H4 (cell line): ENCODE data around the gene EYA4. TPM values are rescaled to one million over a fixed set of nuclear protein-coding genes. Genes with fewer than 3 reads are reported as not detected.
A peak's percentile ranks its signal among the peaks of the same experiment; 100 is the strongest.
"Not testable (repeated sequence)": the region's sequence is repeated elsewhere in the genome, so short reads cannot be mapped to it uniquely, and the experiment has no call there.

Experiments
- DNase-seq: peaks from one replicate; pipeline ENCODE4 v3.0.0-alpha.2; 2015; ENCODE audit warnings: low spot score
- total RNA-seq: library from RNA; depleted of rRNA; stranded (reverse); fragments of >200 nt; shearing (Covaris generic); gene quantifications from 2 replicates; pipeline ENCODE4 v1.2.3, GENCODE V29; 2014

The EYA4 gene
- total RNA-seq, 1 experiment from 2014 or later, result 25.7 TPM

DNA sequence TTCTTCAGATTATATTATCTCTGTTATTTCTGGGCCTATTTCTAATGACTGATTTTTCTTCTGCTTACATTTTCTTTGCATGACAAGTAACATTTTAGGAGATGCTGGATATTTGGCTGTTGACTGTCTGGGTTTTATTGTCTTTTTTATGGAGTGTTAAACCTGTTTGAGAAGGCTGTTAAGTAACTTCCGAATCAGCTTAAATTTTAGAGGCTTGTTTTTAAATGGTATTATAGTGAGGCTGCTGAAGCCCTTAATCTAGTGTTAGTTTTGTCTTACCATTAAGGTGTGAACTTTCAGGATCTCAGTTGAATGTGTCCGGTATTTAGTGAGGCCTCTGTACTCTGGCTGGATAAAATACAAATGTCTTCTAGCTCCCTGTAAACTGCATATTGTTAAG is 109.8 kb downstream of the EYA4 start:
- no peak for DNase-seq

DNA sequence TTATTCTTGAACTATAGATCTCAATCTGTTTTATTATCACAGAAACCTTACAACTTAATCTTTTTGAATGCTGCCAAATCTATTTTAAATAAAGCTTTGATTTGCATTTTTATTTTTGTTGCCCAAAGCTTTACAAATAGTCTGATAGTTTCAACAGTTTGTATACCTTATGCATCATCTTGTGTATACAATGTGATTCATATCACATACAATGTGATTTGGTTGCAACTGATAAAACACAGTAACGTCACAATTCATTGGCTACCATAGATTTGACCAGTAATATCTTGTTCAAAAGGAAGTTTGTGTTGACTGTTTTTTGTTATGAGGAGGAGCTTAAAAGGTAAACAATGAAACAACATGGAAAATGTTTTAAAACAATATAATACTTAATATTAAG is 110.9 kb downstream of the EYA4 start:
- DNase-seq, result no peak

DNA sequence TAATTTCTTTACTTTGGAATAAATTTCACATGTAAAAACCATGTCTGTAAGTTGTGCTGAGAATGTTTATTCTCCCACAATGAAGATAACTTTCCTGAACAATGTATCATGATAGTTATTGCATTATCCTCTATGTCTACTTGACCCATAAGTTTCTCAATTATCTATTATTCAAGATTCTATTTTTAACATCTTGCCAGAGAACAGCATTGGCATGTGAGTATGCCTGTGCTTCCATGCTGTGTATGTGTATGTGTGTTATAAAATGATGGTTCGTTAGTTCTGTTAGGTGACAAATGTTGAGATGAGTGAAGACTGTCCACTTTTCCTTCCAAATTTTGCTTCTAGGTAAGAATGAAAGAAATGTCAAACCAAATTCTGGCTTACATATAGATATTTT is 111.9 kb downstream of the EYA4 start:
- no peak for DNase-seq

DNA sequence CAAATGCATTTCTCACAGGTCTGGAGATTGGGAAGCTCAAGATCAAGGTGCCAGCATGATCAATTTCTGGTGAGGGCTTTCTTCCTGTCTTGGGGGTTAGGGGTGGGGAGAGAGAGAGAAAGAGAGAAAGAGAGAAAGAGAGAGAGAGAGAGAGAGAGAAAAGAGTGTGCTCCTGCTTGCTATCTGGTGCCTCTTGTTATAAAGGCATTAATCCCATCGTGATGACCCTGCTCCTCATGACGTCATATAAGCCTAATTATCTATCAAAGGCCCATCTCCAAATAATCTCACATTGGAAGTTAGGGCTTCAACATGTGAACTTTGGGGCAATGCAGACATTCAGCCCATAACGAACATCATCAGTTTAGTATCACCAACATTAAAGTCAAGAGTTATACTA is 114.8 kb downstream of the EYA4 start:
- no peak for DNase-seq

DNA sequence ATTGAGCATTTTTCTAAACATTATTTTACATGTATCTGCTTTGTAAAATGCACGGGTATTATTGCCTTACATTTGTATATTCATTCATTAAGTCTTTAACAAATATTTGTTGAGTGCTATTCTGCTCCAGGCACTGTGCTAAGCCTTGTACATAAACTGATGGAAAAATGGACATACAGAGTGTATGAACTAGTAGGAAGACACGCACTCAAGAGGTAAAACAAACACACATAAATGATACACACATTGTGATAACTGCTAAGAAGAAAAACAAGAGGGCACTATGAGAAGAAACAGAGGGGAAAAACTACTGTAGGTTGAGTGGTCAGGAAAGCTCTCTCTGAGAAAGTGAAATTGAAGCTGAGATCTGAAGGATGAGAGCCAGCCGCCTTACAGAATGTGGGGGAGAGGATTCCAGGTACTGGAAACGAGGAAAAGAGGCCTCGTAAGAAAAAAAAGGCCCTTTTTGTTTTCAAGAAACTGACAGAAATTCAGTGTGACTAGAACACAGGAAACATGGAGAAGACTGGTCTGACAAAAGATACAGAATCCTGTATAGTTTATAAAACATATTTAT is 117.5 kb downstream of the EYA4 start:
- no peak for DNase-seq

DNA sequence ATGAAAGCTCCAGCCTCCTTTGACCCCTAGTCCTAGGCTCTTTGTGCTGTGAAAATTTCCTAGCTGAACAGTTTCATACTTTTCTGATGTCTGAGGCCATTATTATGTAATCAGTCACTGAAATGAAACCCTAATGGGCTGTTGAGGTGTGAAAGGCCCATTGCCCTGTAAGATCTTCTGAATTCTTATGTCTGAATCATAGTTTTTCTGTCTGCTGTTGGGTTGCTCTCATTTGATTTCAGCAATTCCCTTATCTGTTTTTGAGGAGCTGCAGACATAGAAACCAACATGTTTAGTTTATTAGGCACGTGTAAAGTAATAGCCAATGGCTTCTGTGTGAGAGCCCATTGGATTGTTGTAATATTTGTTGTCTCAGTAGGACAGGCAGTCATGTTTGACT is 118.1 kb downstream of the EYA4 start:
- DNase-seq, result no peak

DNA sequence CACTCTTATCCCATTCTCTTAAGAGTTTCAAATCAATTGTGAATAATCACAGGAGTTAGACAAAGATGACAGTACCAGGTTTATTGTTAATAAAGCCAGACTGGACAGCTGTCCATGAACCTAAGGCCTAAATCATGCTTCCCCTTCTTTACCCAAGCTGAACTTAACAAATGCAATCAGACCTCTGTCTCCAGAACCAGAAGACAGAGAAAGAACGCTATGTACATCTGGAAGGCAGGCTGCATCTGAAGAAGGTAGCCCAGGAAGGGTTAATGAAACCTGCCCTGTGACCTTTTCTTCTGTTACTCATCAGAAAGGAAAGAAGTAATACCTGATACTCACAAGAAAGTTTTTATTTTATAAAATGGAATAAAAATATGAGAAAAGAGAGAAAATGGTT is 118.6 kb downstream of the EYA4 start:
- DNase-seq, result no peak

DNA sequence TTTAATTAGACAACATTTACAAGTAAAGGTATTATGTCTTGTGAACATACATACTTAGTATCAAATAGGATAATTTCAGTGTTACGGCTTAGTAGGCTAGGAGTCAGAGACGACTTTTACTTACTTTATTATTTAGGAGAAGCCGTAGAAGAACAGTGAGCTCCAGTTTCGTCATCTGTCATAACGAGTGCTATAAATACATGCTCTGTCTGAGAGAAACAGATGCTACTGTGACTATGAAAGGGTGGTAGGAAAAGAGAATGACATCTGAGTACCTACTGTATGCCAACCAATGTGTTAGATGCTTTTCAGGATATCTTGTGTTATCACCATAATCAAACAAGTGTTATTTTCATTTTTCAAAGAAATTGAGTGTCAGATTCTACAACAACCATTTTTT is 119.0 kb downstream of the EYA4 start:
- DNase-seq, result no peak

DNA sequence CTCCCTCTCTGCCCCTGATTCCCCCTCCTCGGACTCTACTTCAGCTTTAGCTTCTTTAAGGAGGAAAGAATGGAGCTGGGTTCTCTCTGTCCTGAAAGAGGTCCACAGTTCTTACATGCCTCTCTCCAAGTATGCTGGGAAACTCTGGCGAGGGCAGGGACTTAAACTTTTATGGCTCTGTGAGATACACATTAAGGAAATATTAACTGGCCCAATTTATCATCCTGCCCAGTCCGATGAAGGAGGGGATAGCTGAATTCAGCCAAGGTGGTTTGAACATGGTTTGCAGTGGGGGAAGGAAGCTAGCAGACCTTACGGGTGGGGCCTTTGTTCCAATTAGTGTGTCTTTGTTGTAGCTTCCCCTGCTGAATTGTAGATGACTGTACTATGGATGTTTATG is 121.7 kb downstream of the EYA4 start:
- no peak for DNase-seq

DNA sequence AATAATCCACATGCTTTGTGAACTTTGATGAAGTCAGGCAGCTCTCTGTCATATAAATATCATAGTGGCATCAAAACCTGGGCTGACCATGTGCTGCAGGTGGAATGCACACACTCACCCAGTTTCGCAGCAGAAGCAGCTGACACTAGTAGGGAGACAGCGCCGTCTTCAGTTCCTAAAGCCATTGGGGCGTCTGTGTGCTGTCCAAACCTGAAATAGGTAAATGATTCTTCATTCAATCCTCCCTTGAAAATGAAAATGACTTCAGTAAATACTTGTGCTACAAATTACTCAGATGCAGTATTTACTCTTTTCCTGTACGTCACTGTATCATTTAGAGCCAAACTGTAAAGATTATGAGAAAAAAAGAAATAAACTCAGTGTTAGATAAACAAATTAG is 127.5 kb downstream of the EYA4 start:
- DNase-seq, result peak; percentile 4

DNA sequence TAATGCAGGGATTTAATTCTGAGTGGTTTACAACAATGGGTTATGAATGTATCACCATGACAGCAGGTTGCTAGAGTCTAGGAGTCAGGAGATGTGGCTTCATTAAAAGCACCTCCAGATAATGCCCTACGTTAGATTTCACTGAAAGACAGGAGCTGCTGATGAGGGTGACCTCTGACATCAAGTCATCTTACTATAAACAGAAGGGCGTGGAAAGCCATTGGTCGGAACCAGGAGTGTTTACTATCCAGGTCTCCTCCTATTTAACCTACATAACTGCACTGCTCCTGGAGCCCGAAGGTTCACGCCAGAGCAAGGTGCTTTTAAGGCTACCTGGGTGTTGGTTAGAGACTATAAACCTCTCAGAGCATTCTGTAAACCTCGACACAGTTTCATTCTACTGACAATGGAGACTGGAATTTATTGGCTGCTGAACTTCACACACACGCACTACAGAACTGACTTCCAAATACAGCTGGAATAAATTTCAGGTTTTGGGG is 128.7 kb downstream of the EYA4 start:
- DNase-seq, result no peak

DNA sequence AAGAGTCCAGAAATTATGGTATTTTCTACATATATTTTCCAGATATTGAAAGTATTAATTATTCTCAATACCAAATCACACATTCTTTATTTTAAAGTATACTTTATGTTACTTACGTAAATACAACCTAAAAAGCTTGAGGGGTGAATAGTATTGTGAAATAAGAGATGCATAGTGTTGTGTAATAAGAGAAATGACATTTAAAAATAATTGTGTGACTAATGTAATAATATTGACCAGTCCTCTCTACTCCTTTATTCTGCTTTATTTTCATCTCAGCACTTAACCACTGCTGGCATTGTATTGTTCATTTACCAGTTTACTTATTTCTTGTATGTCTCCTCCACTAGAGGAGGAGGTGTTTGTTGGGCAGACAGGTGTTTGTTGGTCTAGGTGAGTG is 135.6 kb downstream of the EYA4 start:
- no peak for DNase-seq

DNA sequence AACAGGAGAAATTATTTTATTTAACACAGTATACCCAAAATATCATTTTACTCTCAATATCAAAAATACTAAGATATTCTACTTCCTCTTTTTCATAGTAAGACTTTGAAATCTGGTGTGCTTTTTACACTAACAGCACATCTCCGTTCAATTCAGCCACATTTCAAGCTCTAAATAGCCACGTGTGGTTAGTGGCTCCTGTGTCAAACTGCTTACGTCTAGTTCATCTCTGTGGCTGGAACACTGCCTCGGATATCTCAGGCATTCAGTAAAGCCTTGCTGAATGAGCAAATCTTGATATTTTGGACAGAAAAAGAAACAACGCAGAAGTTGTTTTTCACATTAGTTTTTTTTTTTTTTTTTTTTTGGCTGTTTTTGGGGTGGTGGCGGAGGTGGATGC is 136.1 kb downstream of the EYA4 start:
- no peak for DNase-seq

DNA sequence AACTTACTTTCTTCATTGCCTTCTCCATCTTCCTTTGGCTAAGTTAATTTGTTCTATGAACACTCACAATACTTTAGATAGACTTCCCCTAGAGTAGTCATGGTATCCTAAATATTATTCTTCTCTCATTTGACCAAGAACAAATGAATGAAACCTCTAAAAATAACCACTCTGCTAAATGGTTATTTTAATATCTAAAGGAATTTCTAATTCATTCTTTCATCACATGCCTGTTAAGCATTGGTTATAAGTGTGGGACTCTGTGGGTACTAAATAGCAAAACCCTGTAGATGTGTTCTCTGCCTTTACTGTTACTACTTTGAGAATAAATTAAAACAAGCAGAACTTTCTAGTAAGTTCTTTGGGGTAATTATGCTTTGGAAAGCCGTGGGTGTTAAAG is 138.9 kb downstream of the EYA4 start:
- no peak for DNase-seq

DNA sequence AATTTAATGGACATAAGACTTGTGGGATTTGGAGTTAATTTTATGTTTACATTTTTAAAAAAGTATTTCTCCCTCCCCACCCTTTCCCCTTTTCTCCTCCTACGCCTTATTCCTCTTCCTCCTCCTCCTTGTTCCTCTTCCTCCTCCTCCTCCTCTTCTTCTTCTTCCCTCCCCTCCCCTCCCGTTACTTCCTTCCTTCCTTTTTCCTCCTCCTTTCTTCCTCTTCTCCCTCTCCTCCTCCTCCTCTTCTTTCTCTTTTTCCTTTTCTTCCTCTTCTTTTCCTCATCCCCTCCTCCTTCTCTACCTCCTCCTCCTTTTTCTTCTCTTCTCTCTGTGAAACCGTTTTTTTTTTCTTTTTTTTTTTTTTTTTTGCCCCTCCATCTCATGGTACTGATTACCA is 139.6 kb downstream of the EYA4 start:
- DNase-seq, result no peak

DNA sequence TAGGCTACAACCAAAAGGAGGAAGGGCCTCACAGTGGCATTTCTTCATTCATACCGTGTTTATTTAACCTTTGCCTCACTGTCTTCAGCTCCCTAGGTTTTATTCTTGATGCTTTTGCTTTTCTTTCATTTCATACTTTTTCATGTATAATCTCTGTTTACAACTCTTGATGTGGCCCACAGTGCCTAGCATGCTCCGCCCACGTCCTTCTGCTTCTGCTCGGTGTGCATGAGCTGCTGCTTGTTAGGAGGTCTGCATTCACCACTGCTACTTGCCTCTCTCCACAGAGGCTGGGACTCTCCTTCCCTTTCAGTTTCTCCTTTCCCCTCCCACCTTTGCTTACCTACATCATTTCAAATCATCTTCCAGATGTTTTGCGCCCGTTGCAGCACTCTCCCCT is 147.6 kb downstream of the EYA4 start:
- no peak for DNase-seq

DNA sequence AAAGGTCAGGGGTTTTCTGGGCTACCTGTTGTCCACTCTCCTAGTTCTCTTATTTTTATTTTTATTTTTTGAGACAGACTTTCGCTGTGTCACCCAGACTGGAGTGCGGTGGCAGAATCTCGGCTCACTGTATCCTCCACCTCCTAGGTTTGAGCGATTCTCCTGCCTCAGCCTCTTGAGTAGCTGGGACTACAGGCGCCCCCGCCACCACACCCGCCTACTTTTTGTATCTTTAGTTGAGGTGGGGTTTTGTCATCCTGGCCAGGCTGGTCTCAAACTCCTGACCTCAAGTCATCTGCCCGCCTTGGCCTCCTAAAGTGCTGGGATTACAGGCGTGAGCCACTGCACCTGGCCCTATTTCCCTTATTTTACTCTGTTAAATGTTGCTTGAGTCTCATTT is 149.0 kb downstream of the EYA4 start:
- DNase-seq, result no peak

DNA sequence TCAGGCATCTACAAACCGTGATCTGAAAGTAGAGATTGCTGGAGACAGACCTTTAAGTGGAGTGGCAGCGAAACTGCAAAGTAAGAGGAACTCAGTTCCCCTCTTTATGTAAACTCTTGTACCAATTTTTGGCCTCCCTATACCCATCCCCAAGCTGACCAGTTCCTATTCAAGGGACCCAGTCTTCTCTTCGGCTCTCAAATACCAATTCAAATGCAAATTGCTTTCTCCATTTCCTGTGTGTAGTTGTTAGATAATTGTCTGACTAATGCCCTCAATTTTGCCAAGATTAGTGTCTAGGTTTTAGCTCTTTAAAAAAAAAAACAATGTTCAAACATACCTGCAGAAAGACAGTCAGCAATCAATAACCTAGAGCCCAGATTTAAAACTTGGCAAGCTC is 150.9 kb downstream of the EYA4 start:
- DNase-seq, result no peak

DNA sequence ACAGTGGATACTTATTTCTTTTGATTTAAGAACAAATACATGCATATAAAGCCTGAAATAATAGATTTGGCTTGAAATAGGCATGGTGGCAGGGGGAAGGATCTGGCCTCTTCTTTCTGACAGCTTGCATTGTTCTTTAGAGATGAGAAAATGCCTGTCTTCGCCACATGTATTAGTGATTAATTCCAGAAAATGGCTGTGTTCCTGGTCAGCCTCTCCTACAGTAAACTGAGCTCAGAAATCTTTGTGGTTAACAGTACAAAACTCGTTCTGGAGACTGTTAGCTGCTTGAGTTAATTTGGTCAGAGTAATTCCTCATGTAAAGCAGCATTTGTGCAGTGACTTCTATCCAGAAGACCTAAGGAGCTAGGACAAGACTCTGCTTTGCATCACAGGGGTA is 151.5 kb downstream of the EYA4 start:
- DNase-seq, result no peak

DNA sequence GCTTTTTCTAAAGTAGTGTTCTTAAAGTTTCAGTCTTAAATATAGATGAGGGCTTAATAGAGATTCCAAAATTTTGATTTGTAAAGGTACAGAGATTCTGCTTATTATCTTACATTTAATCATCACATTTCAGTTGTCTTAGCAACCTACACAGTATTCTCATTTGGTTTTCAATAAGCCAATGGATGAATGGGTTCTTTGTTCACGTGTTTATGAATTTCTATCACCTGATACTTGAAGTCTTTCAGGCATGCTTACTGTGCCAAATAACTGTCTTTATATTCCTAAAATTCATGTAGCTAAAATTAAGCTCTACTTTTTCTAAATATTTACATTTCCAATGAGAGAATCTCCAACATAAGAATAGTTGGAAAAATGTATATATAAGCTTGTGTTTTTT is 152.7 kb downstream of the EYA4 start:
- no peak for DNase-seq

DNA sequence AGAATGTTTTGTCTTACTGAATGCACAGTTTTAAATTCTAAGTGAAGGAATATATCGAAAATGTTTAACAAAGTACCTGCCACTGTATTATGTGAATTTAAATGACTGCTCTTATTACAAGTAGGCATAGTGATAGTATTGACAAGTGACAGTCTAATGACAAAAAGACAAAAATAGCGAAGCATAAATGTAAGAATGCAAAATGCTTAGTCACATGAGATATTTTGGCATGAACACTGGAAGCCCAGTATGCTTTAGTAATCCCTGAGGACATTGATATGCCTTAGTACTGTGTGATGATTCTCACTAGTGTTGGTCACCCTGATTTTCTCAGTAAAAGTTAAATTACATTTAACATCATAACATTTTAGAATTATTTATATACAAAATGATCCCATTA is 153.5 kb downstream of the EYA4 start:
- DNase-seq, result no peak

DNA sequence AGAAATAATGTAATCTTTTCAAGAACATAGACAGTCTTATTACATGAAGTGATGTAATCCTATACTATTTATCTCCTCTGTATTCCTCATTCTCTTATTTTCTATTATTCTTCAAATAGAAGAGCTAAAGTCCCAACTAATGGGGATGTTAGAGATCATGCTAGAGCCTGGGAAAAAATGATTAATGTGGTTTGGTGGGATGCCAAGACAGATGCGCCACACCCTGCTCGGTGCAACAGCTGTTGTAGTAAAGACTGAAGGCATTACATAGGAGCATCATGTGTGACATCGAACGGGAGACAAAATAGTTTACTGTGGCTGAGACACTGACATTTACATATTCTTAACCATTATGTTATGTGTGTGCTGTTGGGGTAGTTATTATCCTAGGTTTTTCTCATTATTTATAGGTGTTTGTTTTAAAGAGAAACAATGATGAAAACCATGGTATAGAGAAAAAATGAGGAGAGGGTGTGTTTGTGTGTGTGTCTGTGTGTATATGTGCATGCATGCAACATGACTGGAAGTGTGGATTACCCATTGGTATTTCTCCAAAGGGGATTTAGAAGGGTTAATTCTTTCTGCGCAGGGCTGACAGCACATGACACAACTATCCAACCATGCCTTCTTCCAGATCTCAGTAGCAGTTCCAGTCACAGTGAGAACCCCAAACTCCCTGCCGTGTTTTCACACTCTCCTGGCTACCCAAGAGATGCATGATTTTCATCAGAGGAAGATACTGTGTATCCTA is 155.3 kb downstream of the EYA4 start:
- DNase-seq, result peak; percentile 18

DNA sequence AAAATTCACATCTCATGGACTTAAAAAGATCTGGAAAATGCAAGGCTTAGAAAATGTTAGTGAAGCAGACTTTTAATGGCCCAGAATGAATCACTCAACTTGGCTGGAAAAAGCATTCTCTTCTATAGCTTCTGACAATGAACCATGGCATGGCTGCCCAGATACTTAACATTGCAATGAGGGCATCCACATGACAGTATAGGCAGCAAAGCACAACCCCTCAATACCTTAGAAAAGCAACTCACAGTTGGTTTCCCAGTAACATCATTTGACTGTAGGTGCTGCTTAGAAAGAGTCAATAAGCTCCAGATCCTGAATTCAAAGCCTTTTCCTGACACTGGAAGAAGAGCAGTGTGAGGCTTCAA is 155.8 kb downstream of the EYA4 start:
- DNase-seq, result no peak

DNA sequence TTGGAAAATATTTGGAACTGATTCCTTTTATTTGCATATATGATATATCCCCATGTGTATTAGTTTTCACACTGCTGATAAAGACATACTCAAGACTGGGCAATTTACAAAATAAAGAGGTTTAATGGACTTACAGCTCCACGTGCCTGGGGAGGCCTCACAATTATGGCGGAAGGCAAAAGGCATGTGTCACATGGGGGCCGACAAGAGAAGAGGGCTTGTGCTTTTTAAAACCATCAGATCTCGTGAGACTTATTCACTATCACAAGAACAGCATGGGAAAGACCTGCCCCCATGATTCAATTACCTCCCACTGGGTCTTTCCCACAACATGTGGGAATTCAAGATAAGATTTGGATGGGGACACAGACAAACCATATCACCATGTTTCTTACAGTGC is 156.4 kb downstream of the EYA4 start:
- not testable (repeated sequence) for DNase-seq
